Astrocyte of the cerebellum (primary cell): Measurements from ENCODE around the gene COL19A1.

Experiments
- DNase-seq: peaks from one replicate; pipeline ENCODE4 v3.0.0-alpha.2; 2011; ENCODE audit warnings: low read depth
- H3K4me3 ChIP-seq: 2 replicates; pipeline ENCODE4 v1.5.1; 2011; ENCODE audit warnings: mild to moderate bottlenecking, low read depth, low read length, moderate library complexity
- CTCF ChIP-seq: IDR thresholded peaks from 2 replicates; pipeline ENCODE4 v1.5.1; 2012; ENCODE audit warnings: low read length, low read depth, moderate library complexity, mild to moderate bottlenecking; ENCODE audit errors: missing control alignments
- in situ Hi-C: cut with HindIII; loops from 2 replicates; pipeline ENCODE4 v1.10.0; 2017; ENCODE audit warnings: low sequenced_read_pairs

The COL19A1 gene

GRCh38 chr6:69825904-69826303, 40.5 kb upstream of the COL19A1 start:
- TF ChIP-seq CTCF: no peak
- no peak for DNase-seq
- no peak overlapping the region for H3K4me3 ChIP-seq
- in situ Hi-C loops: no loop called here

GRCh38 chr6:69827276-69827893, 39.0 kb upstream of the COL19A1 start:
- DNase-seq: peak; percentile 49
- no peak for TF ChIP-seq CTCF
- in situ Hi-C loops: no loop called here
- no peak overlapping the region for H3K4me3 ChIP-seq

GRCh38 chr6:69832558-69832957, 33.8 kb upstream of the COL19A1 start:
- no peak overlapping the region for H3K4me3 ChIP-seq
- no peak for TF ChIP-seq CTCF
- no peak for DNase-seq
- in situ Hi-C loops: no loop called here

GRCh38 chr6:69835414-69836179, 30.8 kb upstream of the COL19A1 start:
- peak; percentile 53 for DNase-seq
- in situ Hi-C loops: no loop called here
- peak; percentile 84 for TF ChIP-seq CTCF
- no peak overlapping the region for H3K4me3 ChIP-seq

- DNase-seq: no peak
- in situ Hi-C loops: no loop called here
- no peak overlapping the region for H3K4me3 ChIP-seq
- no peak for TF ChIP-seq CTCF
Observed at GRCh38 chr6:69841862-69842261, 24.5 kb upstream of the COL19A1 start.

- H3K4me3 ChIP-seq: no peak overlapping the region
- TF ChIP-seq CTCF: no peak
- in situ Hi-C loops: no loop called here
- DNase-seq: no peak
Observed at GRCh38 chr6:69843189-69843588, 23.2 kb upstream of the COL19A1 start.
